Activated naive CD8-positive, alpha-beta T cell (primary cell): ENCODE data around the gene PRXL2A.
"Not testable (repeated sequence)": the region's sequence is repeated elsewhere in the genome, so short reads cannot be mapped to it uniquely, and the experiment has no call there.

Experiments
- H3K27ac Mint-ChIP-seq: one replicate; pipeline ENCODE4 v1.8.0; 2021; ENCODE audit warnings: mixed read lengths
- H3K27me3 Mint-ChIP-seq: one replicate; pipeline ENCODE4 v1.8.0; 2021; ENCODE audit warnings: mixed read lengths
- H3K36me3 Mint-ChIP-seq: one replicate; pipeline ENCODE4 v1.8.0; 2021; ENCODE audit warnings: mixed read lengths
- H3K4me1 Mint-ChIP-seq: one replicate; pipeline ENCODE4 v1.8.0; 2021; ENCODE audit warnings: low read depth, mixed read lengths
- H3K4me3 Mint-ChIP-seq: one replicate; pipeline ENCODE4 v1.8.0; 2021; ENCODE audit warnings: mild to moderate bottlenecking, mixed read lengths
- H3K9me3 Mint-ChIP-seq: one replicate; pipeline ENCODE4 v1.8.0; 2021; ENCODE audit warnings: low read depth, mixed read lengths

The PRXL2A gene

GRCh38 chr10:80468806-80469421, 60.6 kb downstream of the PRXL2A start:
- H3K27me3 Mint-ChIP-seq = no peaks in the 10 kb centered on the region
- H3K4me1 Mint-ChIP-seq = peaks cover 97% of the 10 kb centered on the region
- H3K27ac Mint-ChIP-seq = peak overlapping the region; percentile 100
- H3K36me3 Mint-ChIP-seq = peaks cover 3% of the 10 kb centered on the region
- H3K9me3 Mint-ChIP-seq = no peaks in the 10 kb centered on the region
- peak overlapping the region; percentile 94 for H3K4me3 Mint-ChIP-seq

GRCh38 chr10:80470266-80470665, 61.9 kb downstream of the PRXL2A start:
- H3K36me3 Mint-ChIP-seq = peaks cover 5% of the 10 kb centered on the region
- H3K4me1 Mint-ChIP-seq = peaks cover 97% of the 10 kb centered on the region
- H3K27me3 Mint-ChIP-seq = no peaks in the 10 kb centered on the region
- no peaks in the 10 kb centered on the region for H3K9me3 Mint-ChIP-seq
- H3K4me3 Mint-ChIP-seq = peak overlapping the region; percentile 62
- peak overlapping the region; percentile 93 for H3K27ac Mint-ChIP-seq

- Mint-ChIP-seq H3K4me3 (peak overlapping the region; percentile 68), H3K9me3 (no peaks in the 10 kb centered on the region), H3K27me3 (no peaks in the 10 kb centered on the region), H3K4me1 (peaks cover 94% of the 10 kb centered on the region), H3K27ac (peak overlapping the region; percentile 93), H3K36me3 (peaks cover 5% of the 10 kb centered on the region)
Observed at GRCh38 chr10:80471001-80471400, 62.6 kb downstream of the PRXL2A start.

- peaks cover 5% of the 10 kb centered on the region for H3K36me3 Mint-ChIP-seq
- peak overlapping the region; percentile 93 for H3K27ac Mint-ChIP-seq
- peaks cover 89% of the 10 kb centered on the region for H3K4me1 Mint-ChIP-seq
- H3K4me3 Mint-ChIP-seq = peak overlapping the region; percentile 68
- no peaks in the 10 kb centered on the region for H3K27me3 Mint-ChIP-seq
- no peaks in the 10 kb centered on the region for H3K9me3 Mint-ChIP-seq
Observed at GRCh38 chr10:80471715-80472233, 63.4 kb downstream of the PRXL2A start.

GRCh38 chr10:80472234-80473095, 64.1 kb downstream of the PRXL2A start:
- Mint-ChIP-seq H3K4me1 (peaks cover 89% of the 10 kb centered on the region), H3K27ac (peak overlapping the region; percentile 93), H3K4me3 (peak overlapping the region; percentile 68), H3K36me3 (peaks cover 8% of the 10 kb centered on the region), H3K9me3 (no peaks in the 10 kb centered on the region), H3K27me3 (no peaks in the 10 kb centered on the region)

GRCh38 chr10:80473096-80473657, 64.8 kb downstream of the PRXL2A start:
- peak overlapping the region; percentile 68 for H3K4me3 Mint-ChIP-seq
- H3K27me3 Mint-ChIP-seq = no peaks in the 10 kb centered on the region
- H3K4me1 Mint-ChIP-seq = peaks cover 89% of the 10 kb centered on the region
- no peaks in the 10 kb centered on the region for H3K9me3 Mint-ChIP-seq
- peaks cover 14% of the 10 kb centered on the region for H3K36me3 Mint-ChIP-seq
- peak overlapping the region; percentile 93 for H3K27ac Mint-ChIP-seq

GRCh38 chr10:80473692-80474596, 65.6 kb downstream of the PRXL2A start:
- Mint-ChIP-seq H3K4me3 (peak overlapping the region; percentile 68), H3K9me3 (no peaks in the 10 kb centered on the region), H3K36me3 (peaks cover 17% of the 10 kb centered on the region), H3K4me1 (peaks cover 89% of the 10 kb centered on the region), H3K27ac (peak overlapping the region; percentile 93), H3K27me3 (no peaks in the 10 kb centered on the region)

GRCh38 chr10:80474597-80474910, 66.2 kb downstream of the PRXL2A start:
- peaks cover 84% of the 10 kb centered on the region for H3K4me1 Mint-ChIP-seq
- H3K36me3 Mint-ChIP-seq = peaks cover 17% of the 10 kb centered on the region
- H3K9me3 Mint-ChIP-seq = no peaks in the 10 kb centered on the region
- H3K27ac Mint-ChIP-seq = peak overlapping the region; percentile 93
- peak overlapping the region; percentile 68 for H3K4me3 Mint-ChIP-seq
- H3K27me3 Mint-ChIP-seq = no peaks in the 10 kb centered on the region

- H3K36me3 Mint-ChIP-seq = peaks cover 17% of the 10 kb centered on the region
- H3K4me3 Mint-ChIP-seq = peak overlapping the region; percentile 68
- peaks cover 81% of the 10 kb centered on the region for H3K4me1 Mint-ChIP-seq
- H3K9me3 Mint-ChIP-seq = no peaks in the 10 kb centered on the region
- peak overlapping the region; percentile 93 for H3K27ac Mint-ChIP-seq
- no peaks in the 10 kb centered on the region for H3K27me3 Mint-ChIP-seq
Observed at GRCh38 chr10:80474941-80475340, 66.6 kb downstream of the PRXL2A start.

- not testable (repeated sequence) for H3K27me3 Mint-ChIP-seq, H3K9me3 Mint-ChIP-seq, H3K4me3 Mint-ChIP-seq
- peaks cover 80% of the 10 kb centered on the region for H3K4me1 Mint-ChIP-seq
- peaks cover 19% of the 10 kb centered on the region for H3K36me3 Mint-ChIP-seq
- H3K27ac Mint-ChIP-seq = peak overlapping the region; percentile 93
Observed at GRCh38 chr10:80475641-80476040, 67.3 kb downstream of the PRXL2A start.

GRCh38 chr10:80476685-80477084, 68.3 kb downstream of the PRXL2A start:
- H3K27ac Mint-ChIP-seq = peak overlapping the region; percentile 78
- H3K36me3 Mint-ChIP-seq = peaks cover 19% of the 10 kb centered on the region
- H3K27me3 Mint-ChIP-seq = no peaks in the 10 kb centered on the region
- H3K9me3 Mint-ChIP-seq = no peaks in the 10 kb centered on the region
- peaks cover 77% of the 10 kb centered on the region for H3K4me1 Mint-ChIP-seq
- peak overlapping the region; percentile 67 for H3K4me3 Mint-ChIP-seq

- Mint-ChIP-seq H3K36me3 (peaks cover 19% of the 10 kb centered on the region), H3K27ac (peak overlapping the region; percentile 78), H3K9me3 (no peaks in the 10 kb centered on the region), H3K4me1 (peaks cover 74% of the 10 kb centered on the region), H3K27me3 (no peaks in the 10 kb centered on the region), H3K4me3 (peak overlapping the region; percentile 67)
Observed at GRCh38 chr10:80477813-80478212, 69.5 kb downstream of the PRXL2A start.

GRCh38 chr10:80480373-80480772, 72.0 kb downstream of the PRXL2A start:
- peaks cover 19% of the 10 kb centered on the region for H3K36me3 Mint-ChIP-seq
- H3K27ac Mint-ChIP-seq = peak overlapping the region; percentile 81
- peak overlapping the region; percentile 20 for H3K4me3 Mint-ChIP-seq
- not testable (repeated sequence) for H3K27me3 Mint-ChIP-seq, H3K9me3 Mint-ChIP-seq
- peaks cover 73% of the 10 kb centered on the region for H3K4me1 Mint-ChIP-seq

GRCh38 chr10:80480852-80481251, 72.5 kb downstream of the PRXL2A start:
- no peak overlapping the region for H3K4me3 Mint-ChIP-seq
- no peaks in the 10 kb centered on the region for H3K27me3 Mint-ChIP-seq
- H3K36me3 Mint-ChIP-seq = peaks cover 19% of the 10 kb centered on the region
- no peaks in the 10 kb centered on the region for H3K9me3 Mint-ChIP-seq
- peak overlapping the region; percentile 85 for H3K27ac Mint-ChIP-seq
- H3K4me1 Mint-ChIP-seq = peaks cover 75% of the 10 kb centered on the region
